NOMO-1 (cell line): Measurements from ENCODE around the gene GSC.
"Not testable (repeated sequence)": the region's sequence is repeated elsewhere in the genome, so short reads cannot be mapped to it uniquely, and the experiment has no call there.

Experiments
- DNase-seq, 2 experiments: peaks; one replicate each; lab custom pipeline; 2025; ENCODE audit not compliant: unreplicated experiment in 2 of 2; lab: John Stamatoyannopoulos, UW

Gene GSC

GRCh38 chr14:94747739-94748138 lies 22.2 kb downstream of the GSC start:
- DNase-seq: no peak

- not testable (repeated sequence) for DNase-seq
These were observed 22.8 kb downstream of the GSC start for GRCh38 chr14:94747153-94747552.

- DNase-seq: no peak
These were observed 23.8 kb downstream of the GSC start for GRCh38 chr14:94746131-94746530.

- no peak for DNase-seq
These were observed 31.2 kb downstream of the GSC start for GRCh38 chr14:94738751-94739150.

- no peak for DNase-seq
These were observed 31.8 kb downstream of the GSC start for GRCh38 chr14:94738097-94738496.

GRCh38 chr14:94728950-94729349 lies 41.0 kb downstream of the GSC start:
- no peak for DNase-seq

- DNase-seq: not testable (repeated sequence)
These were observed 41.5 kb downstream of the GSC start for GRCh38 chr14:94728440-94728839.

- not testable (repeated sequence) for DNase-seq
These were observed 43.3 kb downstream of the GSC start for GRCh38 chr14:94726649-94727048.

- no peak for DNase-seq
These were observed 44.9 kb downstream of the GSC start for GRCh38 chr14:94724993-94725392.

- DNase-seq: no peak
These were observed 47.5 kb downstream of the GSC start for GRCh38 chr14:94722397-94722796.
